GM19328 (cell line): Measurements from ENCODE around the gene UGT1A5.

ENCODE experiments used
- ATAC-seq: cut with Tn5 transposase; IDR thresholded peaks from one replicate; pipeline ENCODE4 v1.9.1; 2021; ENCODE audit warnings: mild to moderate bottlenecking, moderate library complexity; ENCODE audit not compliant: unreplicated experiment

Gene UGT1A5

DNA sequence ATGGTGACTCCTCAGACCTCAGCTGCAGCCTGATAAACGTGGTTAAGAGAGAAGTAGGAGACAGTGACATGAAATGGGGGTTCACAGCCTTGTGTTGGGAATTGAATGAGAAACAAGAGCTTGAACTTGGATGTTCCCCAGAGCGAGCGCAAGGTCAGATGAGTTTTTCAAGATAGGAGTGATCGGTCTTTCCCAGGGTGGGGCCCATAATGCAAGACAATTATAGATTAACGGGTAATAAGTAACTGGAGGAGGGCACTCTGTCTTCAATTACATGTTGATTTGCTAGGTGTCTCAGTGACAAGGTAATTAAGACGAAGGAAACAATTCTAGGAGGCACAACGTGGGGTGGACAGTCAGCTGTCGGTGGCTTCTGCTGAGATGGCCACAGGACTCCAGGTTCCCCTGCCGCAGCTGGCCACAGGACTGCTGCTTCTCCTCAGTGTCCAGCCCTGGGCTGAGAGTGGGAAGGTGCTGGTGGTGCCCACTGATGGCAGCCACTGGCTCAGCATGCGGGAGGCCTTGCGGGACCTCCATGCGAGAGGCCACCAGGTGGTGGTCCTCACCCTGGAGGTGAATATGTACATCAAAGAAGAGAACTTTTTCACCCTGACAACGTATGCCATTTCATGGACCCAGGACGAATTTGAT is at the start of gene UGT1A5:
Gene UGT1A5 (plus strand): TSS at position 297 of the 651 bp plus-strand sequence. CDS start 85 bp downstream, at position 382.
- no peak for ATAC-seq

DNA sequence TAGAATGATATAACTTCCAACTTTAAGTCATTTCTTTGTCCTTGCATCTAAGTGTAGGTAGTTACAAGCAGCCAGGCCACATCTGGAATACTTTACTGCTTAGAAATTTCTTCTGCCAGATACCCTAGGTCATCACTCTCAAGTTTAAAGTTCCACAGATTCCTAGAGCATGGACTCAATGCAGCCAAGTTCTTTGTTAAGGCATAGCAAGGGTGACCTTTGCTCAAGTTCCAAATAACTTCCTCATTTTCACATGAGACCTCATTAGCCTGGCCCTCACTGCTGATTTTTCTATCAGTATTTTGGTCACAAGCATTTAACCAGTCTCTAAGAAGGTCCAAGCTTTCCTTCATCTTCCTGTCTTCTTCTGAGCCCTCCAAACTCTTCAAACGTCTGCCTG is 48.8 kb upstream of the UGT1A5 start:
- no peak for ATAC-seq

DNA sequence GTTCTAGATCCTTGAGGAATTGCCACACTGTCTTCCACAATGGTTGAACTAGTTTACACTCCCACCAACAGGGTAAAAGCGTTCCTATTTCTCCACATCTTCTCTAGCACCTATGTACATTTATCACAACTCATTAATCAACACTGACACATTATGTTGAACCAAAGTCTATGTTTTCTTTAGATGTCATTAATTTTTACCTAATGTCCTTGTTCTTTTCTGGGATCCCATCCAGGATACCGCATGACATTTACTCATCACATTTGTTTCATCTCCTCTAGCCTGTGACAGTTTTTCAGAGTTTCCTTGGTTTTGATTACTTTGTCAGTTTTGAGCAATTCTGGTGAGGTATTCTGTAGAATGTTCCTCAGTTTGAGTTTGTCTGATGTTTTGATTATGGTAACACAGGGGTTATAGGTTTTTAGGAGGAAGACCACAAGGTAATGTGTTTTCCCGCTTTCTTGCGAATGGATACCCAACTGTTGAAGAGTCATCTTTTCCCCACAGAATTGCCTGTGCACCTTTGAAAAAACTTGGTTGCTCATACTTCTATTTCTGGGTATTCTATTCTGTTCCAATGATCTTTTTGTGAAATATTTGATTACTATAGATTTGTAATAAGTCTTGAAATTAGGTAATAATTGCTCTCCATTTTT is 44.0 kb upstream of the UGT1A5 start:
- no peak for ATAC-seq

DNA sequence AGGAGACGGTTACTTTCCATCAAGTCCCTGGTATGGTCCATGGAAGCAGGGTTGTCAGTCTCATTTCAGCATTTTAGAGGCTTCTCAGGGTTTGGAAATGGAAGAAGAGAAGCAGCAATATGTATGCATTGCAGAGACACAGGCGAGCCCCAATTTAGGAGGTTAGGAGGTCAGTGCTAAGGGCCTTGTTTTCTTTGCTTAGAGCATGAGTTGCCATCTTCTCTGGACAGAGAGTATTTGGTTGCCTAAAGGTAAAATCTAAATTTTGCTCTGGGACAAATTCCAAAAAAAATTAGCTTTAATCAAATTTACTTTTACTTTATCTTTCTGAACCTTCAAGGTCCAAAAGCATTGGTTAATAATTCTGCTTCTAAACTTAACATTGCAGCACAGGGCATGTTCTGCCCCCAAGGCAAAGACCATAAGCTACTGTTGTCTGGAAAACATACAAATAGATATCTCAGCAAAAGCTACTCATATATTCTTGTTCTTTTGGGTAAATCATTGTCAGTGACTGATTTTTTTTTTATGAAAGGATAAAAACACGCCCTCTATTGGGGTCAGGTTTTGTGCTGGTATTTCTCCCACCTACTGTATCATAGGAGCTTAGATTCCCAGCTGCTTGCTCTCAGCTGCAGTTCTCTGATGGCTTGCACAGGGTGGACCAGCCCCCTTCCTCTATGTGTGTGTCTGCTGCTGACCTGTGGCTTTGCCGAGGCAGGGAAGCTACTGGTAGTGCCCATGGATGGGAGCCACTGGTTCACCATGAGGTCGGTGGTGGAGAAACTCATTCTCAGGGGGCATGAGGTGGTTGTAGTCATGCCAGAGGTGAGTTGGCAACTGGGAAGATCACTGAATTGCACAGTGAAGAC is 41.2 kb upstream of the UGT1A5 start, which contains the start of gene UGT1A9:
Gene UGT1A9 (plus strand): TSS at position 609 of the 872 bp plus-strand sequence. CDS start 37 bp downstream, at position 646.
- no peak for ATAC-seq

DNA sequence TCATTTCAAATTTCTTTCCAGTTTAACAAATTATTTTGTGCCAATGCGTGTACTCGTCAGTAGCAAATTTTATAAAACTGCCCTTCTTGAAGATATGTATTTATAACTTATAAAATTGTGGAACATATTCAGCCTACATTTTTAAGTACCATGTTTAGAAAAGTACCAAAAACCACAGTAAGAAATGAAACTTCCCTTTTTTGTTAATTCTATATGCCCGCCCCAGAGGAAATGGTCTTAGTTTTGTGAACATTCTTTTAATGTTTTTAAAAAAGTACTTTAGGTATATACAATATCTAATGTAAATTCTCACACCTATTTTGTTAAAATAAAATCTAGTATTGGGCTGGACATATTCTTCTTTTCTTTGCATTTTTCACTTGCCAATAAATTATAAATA is 39.8 kb upstream of the UGT1A5 start:
- no peak for ATAC-seq

DNA sequence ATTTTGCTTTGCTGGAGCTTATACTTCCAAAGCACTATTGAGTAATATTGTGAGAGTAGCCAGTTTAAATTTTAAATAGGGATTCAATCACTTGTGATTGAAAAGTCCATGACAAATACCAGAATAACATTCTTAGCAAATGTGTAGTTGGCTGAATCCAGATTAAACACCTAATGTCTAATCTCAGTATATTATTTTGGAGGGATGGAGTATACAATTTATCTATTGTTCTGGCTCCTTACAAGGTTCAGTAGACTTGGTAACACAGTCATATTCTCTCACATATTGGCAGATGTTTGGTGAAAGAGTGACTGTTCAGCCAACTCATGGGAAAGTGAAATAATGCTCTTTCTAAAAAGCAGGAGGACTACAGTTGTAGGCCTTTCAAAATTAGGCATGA is 38.8 kb upstream of the UGT1A5 start:
- no peak for ATAC-seq

DNA sequence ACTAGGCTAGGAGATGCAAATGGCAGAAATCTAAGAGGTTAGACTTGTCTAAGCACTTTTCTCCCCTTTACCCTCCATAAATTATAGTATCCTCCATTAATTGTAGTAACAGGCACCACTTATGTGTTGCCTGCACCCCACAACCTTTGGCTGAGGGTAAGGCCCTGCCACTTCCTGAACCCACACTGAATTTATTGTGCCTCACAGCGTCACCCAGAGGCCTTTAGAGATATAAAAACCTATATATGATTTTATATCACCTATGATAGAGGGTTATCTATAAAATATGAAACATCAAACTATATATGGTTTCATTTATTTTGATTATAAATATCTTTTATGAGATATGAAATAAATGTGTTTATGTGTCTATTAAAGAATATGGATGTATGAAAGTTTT is 38.4 kb upstream of the UGT1A5 start:
- ATAC-seq: no peak

DNA sequence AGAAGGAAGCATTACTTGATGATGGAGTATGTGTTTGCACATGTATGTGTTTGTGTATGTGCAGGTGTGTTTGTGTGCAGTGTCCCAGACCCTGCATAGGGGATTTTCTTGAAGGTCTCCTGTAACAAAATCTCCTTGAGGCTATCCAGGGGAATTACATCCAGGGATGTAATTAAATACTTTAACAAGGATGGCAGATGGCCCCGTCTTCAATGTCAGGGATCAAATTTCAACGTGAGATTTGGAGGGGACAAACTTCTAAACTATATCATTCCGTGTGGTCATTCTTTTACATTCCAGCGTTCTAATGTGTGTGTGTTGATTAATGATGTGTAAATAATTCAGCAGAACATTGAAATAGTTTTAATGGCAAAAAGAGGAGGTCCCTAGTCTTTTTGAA is 37.7 kb upstream of the UGT1A5 start:
- ATAC-seq: no peak

DNA sequence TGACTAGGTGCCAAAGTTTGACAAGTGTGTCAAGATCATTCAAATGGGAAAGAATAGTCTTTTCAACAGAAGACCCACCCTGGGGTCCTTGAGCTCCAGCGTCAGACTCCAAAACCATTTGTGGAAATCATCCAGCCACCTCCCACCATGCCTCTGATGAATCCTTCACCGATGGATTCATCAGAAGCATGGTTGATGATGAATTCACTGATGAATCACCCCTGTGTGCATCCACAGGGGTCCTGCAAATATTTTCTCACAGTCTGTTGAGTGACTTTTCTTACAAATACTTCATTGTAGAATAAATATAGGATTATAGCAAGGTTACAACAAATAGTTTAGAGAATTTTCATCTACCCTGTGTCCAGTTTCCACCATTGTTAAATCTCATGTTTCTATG is 36.7 kb upstream of the UGT1A5 start:
- ATAC-seq: no peak

DNA sequence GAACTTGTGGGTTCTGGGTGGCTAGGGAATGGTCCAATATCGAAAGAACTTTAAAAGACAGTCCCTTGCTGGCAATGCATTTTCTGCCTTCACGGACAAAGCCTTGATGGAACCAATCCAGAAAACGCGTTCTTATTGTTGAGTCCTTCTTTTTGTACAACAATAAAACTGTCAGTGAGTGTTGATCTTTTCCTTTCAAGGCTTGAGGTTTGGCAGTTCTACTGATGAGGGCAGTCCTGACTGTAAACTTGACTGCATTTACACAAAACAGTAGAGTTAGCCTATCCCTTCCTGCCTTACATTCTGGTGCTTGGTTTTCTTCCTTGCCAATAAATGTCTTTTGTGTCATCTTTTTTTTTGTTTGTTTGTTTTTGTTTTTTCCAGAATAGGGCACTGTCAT is 33.5 kb upstream of the UGT1A5 start:
- ATAC-seq: no peak

DNA sequence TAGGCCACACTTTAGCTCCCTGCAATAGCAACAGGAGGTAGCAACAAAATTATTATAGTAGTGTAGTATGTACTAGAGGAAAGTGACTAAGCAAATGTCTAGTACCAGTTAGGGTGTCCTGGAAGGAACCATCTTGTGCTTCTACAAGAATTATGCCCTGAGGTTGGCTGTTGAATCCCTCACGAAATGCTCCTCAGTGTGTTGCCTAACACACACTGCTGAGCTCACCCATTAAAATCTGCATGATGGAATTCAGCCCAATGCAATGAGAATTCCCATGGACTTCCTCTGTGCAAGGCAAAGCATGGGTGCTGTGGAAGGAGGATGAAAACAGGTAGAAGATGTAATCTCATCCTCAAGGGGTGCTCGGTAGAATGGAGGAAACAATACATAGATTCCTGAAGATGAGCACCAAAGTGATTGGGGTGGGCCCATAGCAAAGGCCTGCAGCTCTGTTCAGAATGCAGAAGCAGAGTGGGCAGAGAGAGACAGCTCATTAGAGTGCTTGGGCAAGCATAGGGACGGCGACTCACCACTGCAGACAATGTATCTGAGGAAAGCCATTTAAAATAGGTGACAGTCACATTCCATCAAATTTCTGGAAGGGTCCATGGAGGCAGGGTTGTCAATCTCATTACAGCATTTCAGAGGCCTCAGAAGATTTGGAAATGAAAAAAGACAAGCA is 32.2 kb upstream of the UGT1A5 start:
- no peak for ATAC-seq

DNA sequence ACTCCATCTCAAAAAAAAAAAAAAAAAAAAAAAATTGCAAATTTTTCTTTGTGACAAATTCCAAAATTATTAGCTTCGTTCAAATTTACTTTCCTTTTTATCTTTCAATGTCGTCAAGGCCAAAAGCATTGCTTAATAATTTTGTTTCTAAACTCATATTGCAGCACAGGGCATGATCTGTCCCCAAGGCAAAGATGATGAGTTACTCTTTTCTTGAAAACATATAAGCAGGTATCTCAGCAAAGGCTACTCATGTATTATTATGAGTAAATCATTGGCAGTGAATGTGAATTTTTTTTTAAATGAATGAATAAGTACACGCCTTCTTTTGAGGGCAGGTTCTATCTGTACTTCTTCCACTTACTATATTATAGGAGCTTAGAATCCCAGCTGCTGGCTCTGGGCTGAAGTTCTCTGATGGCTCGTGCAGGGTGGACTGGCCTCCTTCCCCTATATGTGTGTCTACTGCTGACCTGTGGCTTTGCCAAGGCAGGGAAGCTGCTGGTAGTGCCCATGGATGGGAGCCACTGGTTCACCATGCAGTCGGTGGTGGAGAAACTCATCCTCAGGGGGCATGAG is 31.1 kb upstream of the UGT1A5 start, which contains the start of gene UGT1A7:
Gene UGT1A7 (plus strand): TSS at position 381 of the 579 bp plus-strand sequence. CDS start 37 bp downstream, at position 418.
- ATAC-seq: no peak

DNA sequence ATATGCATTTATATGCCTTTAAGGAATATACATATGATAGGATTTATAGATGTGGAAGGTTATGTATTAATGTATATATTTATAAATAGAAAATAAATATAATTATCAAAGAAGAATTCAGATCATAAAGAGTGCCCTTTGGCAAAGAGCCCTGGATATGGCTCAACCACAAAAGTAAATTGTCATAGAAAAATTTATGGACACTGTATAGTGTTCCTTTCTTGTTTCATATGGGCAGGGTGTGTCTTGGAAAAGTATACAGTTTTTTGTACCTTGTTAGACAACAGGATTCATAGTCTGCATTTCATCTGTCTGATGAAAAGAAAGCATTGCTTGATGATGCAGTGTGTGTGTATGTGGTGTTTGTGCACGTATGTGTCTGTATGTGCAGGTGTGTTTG is 28.1 kb upstream of the UGT1A5 start:
- no peak for ATAC-seq

DNA sequence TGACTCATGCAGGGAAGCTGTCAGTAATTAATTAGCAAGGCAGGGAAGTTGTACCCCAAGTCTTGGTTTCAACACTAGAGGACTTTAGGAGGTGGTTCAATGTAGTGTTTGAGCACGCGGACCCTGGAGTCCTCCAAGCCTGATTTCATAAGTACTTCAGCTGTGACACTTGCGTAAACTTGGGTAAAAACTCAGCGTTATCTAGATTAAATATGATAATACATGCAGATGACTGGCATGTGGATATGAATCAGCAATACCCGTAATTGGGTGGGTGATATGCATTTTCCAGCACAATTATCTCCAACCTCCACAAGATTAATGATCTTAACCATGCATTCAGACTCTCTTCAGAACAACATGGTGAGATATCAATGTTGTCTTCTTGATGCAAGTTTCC is 25.8 kb upstream of the UGT1A5 start:
- no peak for ATAC-seq

DNA sequence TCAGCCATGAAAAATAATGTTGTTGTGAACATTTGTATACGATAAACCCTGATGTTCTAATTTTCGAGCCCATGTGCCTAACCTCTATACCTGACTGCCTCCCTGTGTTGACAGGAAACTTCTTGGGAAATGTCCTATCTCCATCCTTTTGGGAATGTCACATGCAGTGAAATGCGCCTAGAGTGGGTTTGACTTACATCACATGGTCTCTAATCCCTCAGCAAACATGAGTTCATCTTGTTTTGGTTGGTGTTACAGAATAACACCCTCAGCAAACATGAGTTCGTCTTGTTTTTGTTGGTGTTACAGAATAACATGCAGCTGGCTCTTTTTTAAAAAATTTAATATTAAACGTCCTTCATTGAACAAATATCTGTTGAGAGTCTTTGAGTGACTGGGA is 24.4 kb upstream of the UGT1A5 start:
- no peak for ATAC-seq

DNA sequence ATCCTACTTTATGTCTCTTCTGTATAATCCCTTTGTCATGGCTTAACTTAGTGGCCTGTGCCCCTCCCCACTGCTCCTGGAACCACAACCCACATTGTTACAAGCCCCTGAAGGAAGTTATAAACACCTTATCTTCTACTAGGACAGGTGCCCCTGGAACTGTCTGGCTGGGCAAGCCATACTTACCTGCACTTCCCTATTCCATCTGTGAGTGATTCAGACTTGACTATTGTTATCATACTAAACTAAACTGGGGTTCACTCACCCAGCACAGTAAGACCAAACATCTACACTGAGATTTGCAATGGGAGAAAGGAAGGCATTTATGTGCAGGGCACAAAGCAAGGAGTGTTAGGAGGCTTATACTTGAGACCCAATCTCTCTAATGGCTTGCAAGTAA is 23.7 kb upstream of the UGT1A5 start:
- no peak for ATAC-seq

DNA sequence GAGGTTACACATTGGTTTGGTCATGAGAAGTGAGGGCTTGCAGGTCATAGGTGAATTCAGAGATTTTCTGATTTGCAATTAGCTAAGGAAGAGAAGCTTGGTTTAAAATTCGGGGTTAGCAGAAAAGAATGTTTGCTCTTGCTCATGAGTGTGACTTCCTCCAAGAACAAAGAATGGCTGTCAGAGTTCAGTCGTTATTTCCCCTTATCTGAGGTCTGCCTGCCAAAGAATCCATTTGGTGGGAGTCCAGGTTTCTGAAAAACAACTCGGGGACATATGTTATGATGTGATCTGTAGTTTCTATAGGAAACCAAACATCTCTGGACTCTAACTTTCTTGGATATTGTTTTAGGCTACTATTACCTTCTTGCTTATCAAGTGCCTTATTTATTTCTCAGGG is 23.2 kb upstream of the UGT1A5 start:
- ATAC-seq: no peak

DNA sequence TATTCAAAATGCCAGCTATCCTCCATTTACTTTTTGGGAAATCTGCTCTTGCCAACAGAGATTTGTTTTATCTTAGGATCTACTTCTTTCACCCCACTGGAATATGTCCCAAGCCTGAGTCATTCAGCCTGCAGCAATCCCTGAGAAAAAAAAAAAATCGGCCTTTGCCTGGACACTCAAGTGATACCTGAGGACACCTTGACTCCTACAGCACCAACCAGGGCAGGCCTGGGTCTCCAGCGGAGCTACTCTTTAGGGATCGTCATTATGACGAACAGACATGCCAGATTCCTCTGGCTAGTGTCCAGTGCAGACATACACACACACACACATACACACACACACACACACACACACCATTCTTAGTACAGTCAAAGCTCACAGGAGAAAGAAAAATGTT is 22.3 kb upstream of the UGT1A5 start:
- no peak for ATAC-seq

DNA sequence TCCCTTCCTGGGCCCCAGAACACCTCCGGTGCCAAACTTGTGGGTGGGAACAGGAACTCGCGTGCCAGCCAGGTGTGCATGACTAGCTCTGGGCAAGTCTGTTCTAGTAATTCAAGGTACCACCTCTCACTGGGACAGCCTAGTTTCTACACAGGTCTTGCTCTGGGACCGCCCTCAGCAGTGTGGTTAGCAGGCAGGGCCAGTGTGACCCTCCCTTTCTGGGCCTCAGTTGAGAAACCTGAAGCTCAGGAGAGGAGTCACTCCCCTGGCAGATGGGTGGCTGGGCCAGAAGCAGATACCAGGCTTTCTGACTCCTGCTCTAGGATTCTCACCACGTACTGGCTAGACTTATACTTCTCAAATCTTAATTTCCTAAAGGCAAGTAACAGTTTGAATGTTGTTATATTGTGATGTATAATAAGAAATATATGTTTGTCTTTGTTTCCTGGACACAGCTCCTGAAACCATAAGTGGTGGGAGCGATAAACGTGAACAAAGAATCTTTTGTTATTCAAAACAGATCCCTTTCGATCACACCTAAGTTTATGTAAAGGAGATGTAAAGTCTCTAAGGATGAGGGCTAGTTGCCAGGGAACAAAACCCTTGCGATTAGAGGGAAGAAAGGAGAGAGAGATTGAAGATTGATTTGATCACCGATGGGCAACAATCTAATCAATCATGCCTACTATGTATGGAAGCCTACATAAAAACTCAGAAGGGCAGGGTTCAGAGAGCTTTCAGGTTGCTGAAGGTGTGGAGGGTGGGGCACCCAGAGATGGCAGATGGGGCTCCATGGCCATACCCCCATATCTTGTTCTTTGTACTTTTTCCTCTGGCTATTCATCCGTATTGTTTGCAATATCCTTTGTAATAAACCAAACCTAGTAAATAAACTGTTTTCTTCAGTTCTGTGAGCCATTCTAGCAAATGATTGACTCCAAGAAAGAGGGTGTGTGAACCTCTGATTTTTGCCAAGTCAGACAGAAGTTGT is 21.0 kb upstream of the UGT1A5 start:
- ATAC-seq: no peak

DNA sequence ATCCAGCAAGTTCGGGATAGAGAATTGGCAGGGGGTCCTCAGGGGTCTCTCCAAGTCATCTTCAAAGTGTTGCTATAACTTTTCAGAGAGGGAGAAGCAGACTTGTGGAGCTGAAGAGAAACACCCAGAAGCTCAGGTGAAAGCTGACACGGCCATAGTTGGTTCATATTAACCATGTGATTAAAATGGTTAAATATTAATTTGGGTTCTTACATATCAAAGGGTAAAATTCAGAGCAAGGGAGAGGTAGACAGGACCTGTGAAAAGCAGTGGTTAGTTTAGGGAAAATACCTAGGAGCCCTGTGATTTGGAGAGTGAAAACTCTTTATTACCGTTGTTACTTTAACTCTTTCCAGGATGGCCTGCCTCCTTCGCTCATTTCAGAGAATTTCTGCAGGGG is 20.1 kb upstream of the UGT1A5 start, which contains the start of gene UGT1A6:
Gene UGT1A6 (plus strand): TSS at position 243 of the 400 bp plus-strand sequence. CDS start 115 bp downstream, at position 358.
- no peak for ATAC-seq
